Calu3 (cell line): Measurements from ENCODE around the gene MND1. TPM values are rescaled to one million over a fixed set of nuclear protein-coding genes. Genes with fewer than 3 reads are reported as not detected.

ENCODE experiments used
- BruUV-seq: library from RNA; stranded (reverse); fragments of 400-500 nt; replicated peaks from 2 replicates; lab custom pipeline; 2021; lab: Mats Ljungman, UMichigan
- CTCF ChIA-PET: fragments of 300-600 bp; sonication (Branson Sonifier 250); formaldehyde crosslinking; loops from one replicate; lab custom pipeline; 2022; ENCODE audit warnings: antibody characterized with exemption; lab: Charles Lee
- DNase-seq: peaks from one replicate; pipeline ENCODE4 v3.0.0; 2022
- H3K27ac Mint-ChIP-seq: one replicate; pipeline ENCODE4 v1.8.0; 2022; ENCODE audit warnings: mixed read lengths; ENCODE audit not compliant: unreplicated experiment
- H3K27me3 Mint-ChIP-seq: one replicate; pipeline ENCODE4 v1.8.0; 2022; ENCODE audit warnings: mixed read lengths; ENCODE audit not compliant: unreplicated experiment
- H3K36me3 Mint-ChIP-seq: one replicate; pipeline ENCODE4 v1.8.0; 2022; ENCODE audit warnings: mild to moderate bottlenecking, moderate library complexity, mixed read lengths; ENCODE audit not compliant: insufficient read depth, unreplicated experiment
- H3K4me1 Mint-ChIP-seq: one replicate; pipeline ENCODE4 v1.8.0; 2022; ENCODE audit warnings: mild to moderate bottlenecking, low read depth, mixed read lengths; ENCODE audit not compliant: unreplicated experiment
- H3K4me3 Mint-ChIP-seq: one replicate; pipeline ENCODE4 v1.8.0; 2022; ENCODE audit warnings: mild to moderate bottlenecking, low read depth, moderate library complexity, mixed read lengths; ENCODE audit not compliant: unreplicated experiment
- H3K9me3 Mint-ChIP-seq: one replicate; pipeline ENCODE4 v1.8.0; 2022; ENCODE audit warnings: low read depth, mixed read lengths; ENCODE audit not compliant: unreplicated experiment
- intact Hi-C: fragments of 100-400 bp; cut with micrococcal nuclease; formaldehyde crosslinking; loops from one replicate; pipeline ENCODE4 v1.10.0; 2022; ENCODE audit not compliant: unreplicated experiment
- total RNA-seq: library from RNA; stranded (reverse); gene quantifications from 2 replicates; pipeline ENCODE4 v1.2.3, GENCODE V29; 2022
- TF ChIP-seq, protein P1 (sequence below): fragments of 200-600 bp; IDR thresholded peaks from one replicate; pipeline ENCODE4 v1.8.0; 2022; ENCODE audit warnings: antibody characterized with exemption; ENCODE audit not compliant: unreplicated experiment

Gene MND1
- total RNA-seq, 1 experiment from 2014 or later = 12.6 TPM

- BruUV-seq = no TSS peak
- no peak for DNase-seq
- Mint-ChIP-seq H3K9me3 (no peaks in the 10 kb centered on the region), H3K4me3 (no peak overlapping the region), H3K27ac (no peak overlapping the region), H3K27me3 (no peaks in the 10 kb centered on the region), H3K4me1 (peaks cover 23% of the 10 kb centered on the region), H3K36me3 (peaks cover 10% of the 10 kb centered on the region)
- TF ChIP-seq, protein P1, sequence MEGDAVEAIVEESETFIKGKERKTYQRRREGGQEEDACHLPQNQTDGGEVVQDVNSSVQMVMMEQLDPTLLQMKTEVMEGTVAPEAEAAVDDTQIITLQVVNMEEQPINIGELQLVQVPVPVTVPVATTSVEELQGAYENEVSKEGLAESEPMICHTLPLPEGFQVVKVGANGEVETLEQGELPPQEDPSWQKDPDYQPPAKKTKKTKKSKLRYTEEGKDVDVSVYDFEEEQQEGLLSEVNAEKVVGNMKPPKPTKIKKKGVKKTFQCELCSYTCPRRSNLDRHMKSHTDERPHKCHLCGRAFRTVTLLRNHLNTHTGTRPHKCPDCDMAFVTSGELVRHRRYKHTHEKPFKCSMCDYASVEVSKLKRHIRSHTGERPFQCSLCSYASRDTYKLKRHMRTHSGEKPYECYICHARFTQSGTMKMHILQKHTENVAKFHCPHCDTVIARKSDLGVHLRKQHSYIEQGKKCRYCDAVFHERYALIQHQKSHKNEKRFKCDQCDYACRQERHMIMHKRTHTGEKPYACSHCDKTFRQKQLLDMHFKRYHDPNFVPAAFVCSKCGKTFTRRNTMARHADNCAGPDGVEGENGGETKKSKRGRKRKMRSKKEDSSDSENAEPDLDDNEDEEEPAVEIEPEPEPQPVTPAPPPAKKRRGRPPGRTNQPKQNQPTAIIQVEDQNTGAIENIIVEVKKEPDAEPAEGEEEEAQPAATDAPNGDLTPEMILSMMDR = no peak
- CTCF ChIA-PET = interaction anchor here (1.0 kb wide), 1 partner anchor 205 kb away, joined by 3 read pairs; no protein-coding TSS in a partner anchor
- intact Hi-C loops = no loop called here
Observed at GRCh38 chr4:153348006-153348405, 3.5 kb downstream of the MND1 start.

DNA sequence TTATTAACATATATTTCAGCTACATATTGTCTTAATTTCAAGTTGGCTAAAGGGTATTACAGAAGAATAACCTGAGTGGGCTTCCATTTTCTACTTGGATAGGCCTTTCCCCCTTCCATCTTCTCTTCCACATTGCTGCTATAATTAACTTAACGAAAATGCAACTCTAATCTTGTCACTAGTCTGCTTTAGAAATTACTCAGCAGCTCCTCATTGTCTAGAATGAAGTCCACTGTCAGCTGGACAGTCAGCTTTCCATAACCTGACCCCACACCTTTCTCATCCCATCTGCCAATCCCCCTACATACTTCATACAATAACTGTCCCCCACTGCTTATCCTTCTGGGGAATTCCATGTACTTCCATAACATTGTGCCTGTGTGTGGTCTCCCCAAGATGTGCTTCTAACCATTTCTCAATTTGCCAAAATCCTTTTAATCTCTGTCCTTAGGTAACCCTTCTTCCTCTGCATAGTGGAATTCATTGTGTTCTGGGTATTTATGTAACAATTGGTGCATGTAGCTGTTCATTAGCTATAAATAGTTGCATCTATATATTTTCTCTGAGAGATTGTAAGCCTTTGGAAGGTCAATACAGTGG is 4.8 kb downstream of the MND1 start:
- intact Hi-C loops = no loop called here
- DNase-seq = no peak
- Mint-ChIP-seq H3K27me3 (no peaks in the 10 kb centered on the region), H3K36me3 (peaks cover 10% of the 10 kb centered on the region), H3K4me3 (no peak overlapping the region), H3K4me1 (peaks cover 23% of the 10 kb centered on the region), H3K27ac (no peak overlapping the region), H3K9me3 (no peaks in the 10 kb centered on the region)
- BruUV-seq = no TSS peak
- TF ChIP-seq, protein P1 = no peak
- CTCF ChIA-PET = no interaction called here

DNA sequence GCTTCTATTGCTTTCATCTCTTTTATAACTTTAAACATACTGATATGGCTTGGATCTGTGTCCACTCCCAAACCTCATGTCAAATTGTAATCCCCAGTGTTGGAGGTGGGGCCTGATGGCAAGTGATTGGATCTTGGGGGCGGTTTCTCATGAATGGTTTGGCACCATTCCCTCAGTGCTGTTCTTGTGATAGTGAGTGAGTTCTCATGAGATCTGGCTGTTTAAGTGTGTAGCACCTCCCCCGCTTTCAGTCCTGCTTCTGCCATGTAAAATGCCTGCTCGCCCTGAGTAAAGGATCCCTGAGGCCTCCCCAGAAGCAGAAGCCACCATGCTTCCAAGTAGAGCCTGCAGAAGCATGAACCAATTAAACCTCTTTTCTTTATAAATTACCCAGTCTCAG is 17.7 kb downstream of the MND1 start:
- intact Hi-C loops = no loop called here
- CTCF ChIA-PET = interaction anchor here (1.0 kb wide), 1 partner anchor 16 kb away, joined by 3 read pairs; no protein-coding TSS in a partner anchor
- Mint-ChIP-seq H3K36me3 (no peaks in the 10 kb centered on the region), H3K27ac (no peak overlapping the region), H3K27me3 (no peaks in the 10 kb centered on the region), H3K9me3 (no peaks in the 10 kb centered on the region), H3K4me3 (no peak overlapping the region), H3K4me1 (no peaks in the 10 kb centered on the region)
- DNase-seq = no peak
- TF ChIP-seq, protein P1 = no peak
- no TSS peak for BruUV-seq

DNA sequence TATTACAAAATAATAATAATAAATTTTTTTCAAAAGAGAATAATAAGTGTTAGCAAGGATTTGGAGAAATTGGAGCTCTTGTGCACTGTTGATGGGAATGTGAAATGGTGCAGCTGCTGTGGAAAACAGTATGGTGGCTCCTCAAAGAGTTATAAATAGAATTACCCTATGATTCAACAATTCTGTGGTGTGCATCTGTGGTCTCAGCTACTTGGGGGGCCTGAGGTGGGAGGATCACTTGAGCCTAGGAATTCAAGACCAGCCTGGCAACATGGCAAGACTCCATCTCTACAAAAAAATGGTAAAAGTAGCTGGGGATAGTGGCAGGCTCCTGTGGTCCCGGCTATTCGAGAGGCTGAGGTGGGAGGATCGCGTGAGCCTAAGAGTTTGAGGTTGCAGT is 19.6 kb downstream of the MND1 start:
- intact Hi-C loops = no loop called here
- Mint-ChIP-seq H3K4me3 (no peak overlapping the region), H3K36me3 (no peaks in the 10 kb centered on the region), H3K9me3 (no peaks in the 10 kb centered on the region), H3K4me1 (no peaks in the 10 kb centered on the region), H3K27ac (no peak overlapping the region), H3K27me3 (no peaks in the 10 kb centered on the region)
- BruUV-seq = no TSS peak
- CTCF ChIA-PET = interaction anchor here (1.2 kb wide), 1 partner anchor 23 kb away, joined by 3 read pairs; no protein-coding TSS in a partner anchor
- no peak for DNase-seq
- TF ChIP-seq, protein P1 = no peak
